ENCODE measurements around the gene MUC5B.

Gene MUC5B

DNA sequence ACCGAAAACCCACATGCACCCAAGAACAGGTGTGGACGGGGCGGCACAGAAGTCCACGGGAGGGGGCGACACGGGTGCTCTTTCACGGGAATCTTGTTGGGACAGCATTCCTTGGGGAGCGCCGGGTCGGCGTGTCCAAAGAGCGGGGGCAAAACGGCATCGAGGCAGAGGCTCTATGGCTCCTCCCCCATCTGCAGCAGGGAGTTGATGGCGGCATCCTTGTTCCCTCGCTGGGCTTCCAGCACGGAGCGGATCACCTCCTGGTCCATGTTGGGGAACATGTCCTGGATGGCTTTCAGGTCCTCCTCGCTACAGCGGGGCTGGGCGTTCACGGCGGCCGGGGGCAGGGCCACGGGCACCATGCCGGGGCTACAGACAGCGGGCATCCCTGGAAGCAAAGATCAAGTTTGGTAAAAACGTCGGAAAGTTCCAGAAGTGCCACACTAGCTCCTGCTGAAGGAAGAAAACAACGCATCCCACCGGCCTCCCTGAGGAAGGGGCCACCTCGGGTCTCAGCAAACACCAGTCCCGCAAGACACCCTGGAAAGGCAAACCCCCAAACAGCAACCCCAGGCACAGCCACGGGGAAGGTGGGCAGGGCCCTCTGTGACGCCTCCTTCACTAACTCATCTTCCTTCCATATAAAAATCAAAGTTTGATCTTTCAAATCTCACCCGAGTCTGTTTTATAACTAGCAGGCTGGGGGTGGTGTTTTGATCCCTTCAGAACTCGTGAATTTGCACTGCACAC lies 54.2 kb downstream of the MUC5B start:
- no peak for TF ChIP-seq CTCF (conservative IDR thresholded peaks at IDR 0.05; ENCODE audit: low read depth, low read length)
- Histone ChIP-seq H3K27ac (no peak overlapping the region), H3K27me3 (ENCODE audit: insufficient read depth, low read depth) (no peaks in the 10 kb centered on the region), H3K4me1 (ENCODE audit: low read depth, poor library complexity, severe bottlenecking) (no peaks in the 10 kb centered on the region), H3K36me3 (ENCODE audit: insufficient read depth) (no peaks in the 10 kb centered on the region), H3K79me2 (ENCODE audit: insufficient read depth, low read depth) (no peaks in the 10 kb centered on the region), H3K4me2 (no peak overlapping the region), H3K9ac (no peak overlapping the region), H2AFZ (ENCODE audit: low read depth) (no peak overlapping the region), H3K4me3 (IDR thresholded peaks at IDR 0.05; ENCODE audit: insufficient read depth, low read depth, low read length) (no peak overlapping the region), H4K20me1 (ENCODE audit: insufficient read depth) (no peaks in the 10 kb centered on the region)

DNA sequence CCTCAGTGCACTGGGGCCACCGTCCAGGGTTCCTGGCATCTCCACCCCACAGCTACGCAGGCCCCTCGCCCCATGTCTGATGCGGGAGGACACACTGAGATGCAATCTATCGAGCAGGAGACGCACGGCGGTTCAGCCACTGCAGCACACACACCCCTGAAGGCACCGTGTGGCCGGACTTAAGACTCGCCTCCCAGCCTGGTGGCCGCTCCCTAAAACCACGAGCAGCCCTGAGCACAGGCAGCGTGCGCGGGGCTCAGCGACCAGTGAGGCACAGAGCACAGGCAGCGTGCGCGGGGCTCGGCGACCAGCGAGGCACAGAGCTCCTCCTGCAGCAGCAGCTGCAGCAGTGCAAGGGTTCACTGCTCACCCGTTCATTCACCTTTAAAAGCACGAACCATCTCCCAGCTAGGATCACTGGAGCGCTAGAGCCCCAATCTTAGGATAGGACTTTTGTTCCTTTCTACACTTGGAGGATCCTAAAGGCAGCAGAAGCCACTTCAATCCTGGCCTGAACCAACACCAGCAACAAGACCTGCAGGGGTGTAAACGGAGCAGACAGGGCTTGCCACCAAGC lies 55.2 kb downstream of the MUC5B start:
- H3K27ac ChIP-seq: no peak overlapping the region
- H2AFZ ChIP-seq (ENCODE audit: low read depth): no peak overlapping the region
- no peaks in the 10 kb centered on the region for H3K79me2 ChIP-seq (ENCODE audit: insufficient read depth, low read depth)
- no peaks in the 10 kb centered on the region for H4K20me1 ChIP-seq (ENCODE audit: insufficient read depth)
- H3K4me1 ChIP-seq (ENCODE audit: low read depth, poor library complexity, severe bottlenecking): no peaks in the 10 kb centered on the region
- H3K36me3 ChIP-seq (ENCODE audit: insufficient read depth): no peaks in the 10 kb centered on the region
- TF ChIP-seq CTCF (conservative IDR thresholded peaks at IDR 0.05; ENCODE audit: low read depth, low read length): no peak
- H3K4me3 ChIP-seq (IDR thresholded peaks at IDR 0.05; ENCODE audit: insufficient read depth, low read depth, low read length): no peak overlapping the region
- H3K4me2 ChIP-seq: no peak overlapping the region
- H3K27me3 ChIP-seq (ENCODE audit: insufficient read depth, low read depth): no peaks in the 10 kb centered on the region
- H3K9ac ChIP-seq: no peak overlapping the region

- no peaks in the 10 kb centered on the region for H3K27me3 ChIP-seq (ENCODE audit: insufficient read depth, low read depth)
- no peak overlapping the region for H3K9ac ChIP-seq
- no peak overlapping the region for H2AFZ ChIP-seq (ENCODE audit: low read depth)
- H3K36me3 ChIP-seq (ENCODE audit: insufficient read depth): no peaks in the 10 kb centered on the region
- no peaks in the 10 kb centered on the region for H3K79me2 ChIP-seq (ENCODE audit: insufficient read depth, low read depth)
- no peaks in the 10 kb centered on the region for H4K20me1 ChIP-seq (ENCODE audit: insufficient read depth)
- no peak for TF ChIP-seq CTCF (conservative IDR thresholded peaks at IDR 0.05; ENCODE audit: low read depth, low read length)
- no peak overlapping the region for H3K27ac ChIP-seq
- H3K4me2 ChIP-seq: no peak overlapping the region
- no peaks in the 10 kb centered on the region for H3K4me1 ChIP-seq (ENCODE audit: low read depth, poor library complexity, severe bottlenecking)
- H3K4me3 ChIP-seq (IDR thresholded peaks at IDR 0.05; ENCODE audit: insufficient read depth, low read depth, low read length): no peak overlapping the region
Observed at GRCh38 chr11:1278766-1279673, 56.2 kb downstream of the MUC5B start.

- Histone ChIP-seq H3K27ac (no peak overlapping the region), H3K4me3 (IDR thresholded peaks at IDR 0.05; ENCODE audit: insufficient read depth, low read depth, low read length) (no peak overlapping the region), H3K36me3 (ENCODE audit: insufficient read depth) (no peaks in the 10 kb centered on the region), H3K4me1 (ENCODE audit: low read depth, poor library complexity, severe bottlenecking) (no peaks in the 10 kb centered on the region), H4K20me1 (ENCODE audit: insufficient read depth) (no peaks in the 10 kb centered on the region), H3K9ac (no peak overlapping the region), H2AFZ (ENCODE audit: low read depth) (no peak overlapping the region), H3K79me2 (ENCODE audit: insufficient read depth, low read depth) (no peaks in the 10 kb centered on the region), H3K4me2 (no peak overlapping the region), H3K27me3 (ENCODE audit: insufficient read depth, low read depth) (no peaks in the 10 kb centered on the region)
- TF ChIP-seq CTCF (conservative IDR thresholded peaks at IDR 0.05; ENCODE audit: low read depth, low read length): no peak
Observed at GRCh38 chr11:1279674-1280055, 56.8 kb downstream of the MUC5B start.

Data from KMS-11 (cell line).